Stimulated activated CD4-positive, alpha-beta T cell treated with anti-CD3 and anti-CD28 coated beads, Interleukin-12 subunit alpha, Interleukin-12 subunit beta, amount 100 ng/mL, for 24 hours (primary cell): ENCODE results near the gene CNTN2.

Source experiments
- DNase-seq, 2 experiments: peaks; one replicate each; pipeline ENCODE4 v3.0.0-alpha.2; 2020; ENCODE audit warnings: low read depth in 2 of 2

Gene CNTN2

GRCh38 chr1:205042911-205043806 lies at the start of gene CNTN2:
CNTN2 (plus strand) TSS chr1:205043212; CDS start chr1:205053186, 9,974 bp downstream.
- DNase-seq: no peak

GRCh38 chr1:204994086-204994862 lies 48.7 kb upstream of the CNTN2 start:
- DNase-seq: no peak

- DNase-seq: no peak
Measured at GRCh38 chr1:204996981-204997380, 46.0 kb upstream of the CNTN2 start.

- no peak for DNase-seq
Measured at GRCh38 chr1:204997591-204998355, 45.2 kb upstream of the CNTN2 start.

GRCh38 chr1:205001162-205001561 lies 41.9 kb upstream of the CNTN2 start:
- no peak for DNase-seq

- DNase-seq: no peak
Measured at GRCh38 chr1:205002705-205003104, 40.3 kb upstream of the CNTN2 start.

- no peak for DNase-seq
Measured at GRCh38 chr1:205003358-205004131, 39.5 kb upstream of the CNTN2 start.

- DNase-seq: no peak
Measured at GRCh38 chr1:205004351-205004750, 38.7 kb upstream of the CNTN2 start.

- DNase-seq: no peak
Measured at GRCh38 chr1:205008896-205009295, 34.1 kb upstream of the CNTN2 start.

GRCh38 chr1:205009670-205010069 lies 33.3 kb upstream of the CNTN2 start:
- DNase-seq: no peak

GRCh38 chr1:205012391-205013140 lies 30.4 kb upstream of the CNTN2 start:
- no peak for DNase-seq

- DNase-seq: no peak
Measured at GRCh38 chr1:205013683-205014367, 29.2 kb upstream of the CNTN2 start.

GRCh38 chr1:205014783-205015182 lies 28.2 kb upstream of the CNTN2 start:
- DNase-seq: no peak

- no peak for DNase-seq
Measured at GRCh38 chr1:205015241-205015640, 27.8 kb upstream of the CNTN2 start.

- DNase-seq: no peak
Measured at GRCh38 chr1:205016075-205016474, 26.9 kb upstream of the CNTN2 start.

GRCh38 chr1:205016584-205016983 lies 26.4 kb upstream of the CNTN2 start:
- DNase-seq: no peak

GRCh38 chr1:205017001-205017400 lies 26.0 kb upstream of the CNTN2 start:
- DNase-seq: no peak

- no peak for DNase-seq
Measured at GRCh38 chr1:205017766-205018165, 25.2 kb upstream of the CNTN2 start.

GRCh38 chr1:205018381-205018780 lies 24.6 kb upstream of the CNTN2 start:
- no peak for DNase-seq

GRCh38 chr1:205020466-205020865 lies 22.5 kb upstream of the CNTN2 start:
- DNase-seq: no peak
